ENCODE results near the gene SLC25A48. TPM values are rescaled to one million over a fixed set of nuclear protein-coding genes. Genes with fewer than 3 reads are reported as not detected.
"Not testable (repeated sequence)": the region's sequence is repeated elsewhere in the genome, so short reads cannot be mapped to it uniquely, and the experiment has no call there.

Gene SLC25A48
- total RNA-seq, 2 experiments from 2014 or later: not detected

GRCh38 chr5:135851915-135852845 lies 17.7 kb downstream of the SLC25A48 start:
- H3K9me3 Mint-ChIP-seq: no peaks in the 10 kb centered on the region
- no peak overlapping the region for H3K27ac ChIP-seq (ENCODE audit: low read depth in 1 of 2, low read length in 2 of 2)
- no peak overlapping the region for H3K4me3 ChIP-seq (ENCODE audit: low read length)
- ATAC-seq (ENCODE audit: poor library complexity): no peak
- no peak for DNase-seq
- TF ChIP-seq CTCF (IDR thresholded peaks at IDR 0.05): no peak
- no peaks in the 10 kb centered on the region for H3K36me3 Mint-ChIP-seq (ENCODE audit: low read depth)
- ChIA-PET POLR2A (no interaction called here), CTCF (no interaction called here)
- peaks cover 0 to 11% of the 10 kb centered on the region in 2 experiments for H3K9me3 ChIP-seq (ENCODE audit: control insufficient read depth in 1 of 2, insufficient read depth in 1 of 2, low read length in 2 of 2)
- H3K27ac Mint-ChIP-seq: no peak overlapping the region
- H3K4me3 Mint-ChIP-seq: no peak overlapping the region
- H3K4me1 ChIP-seq (ENCODE audit: insufficient read depth, low read length): no peaks in the 10 kb centered on the region
- intact Hi-C loops (cut with DNase I, micrococcal nuclease): no loop called here
- no peaks in the 10 kb centered on the region for H3K4me1 Mint-ChIP-seq (ENCODE audit: low read depth)
- H3K27me3 Mint-ChIP-seq: peaks cover 11% of the 10 kb centered on the region
- H3K27me3 ChIP-seq (ENCODE audit: control insufficient read depth in 1 of 2, insufficient read depth in 2 of 2, low read length in 2 of 2): peaks cover 0 to 4% of the 10 kb centered on the region in 2 experiments
- H3K36me3 ChIP-seq (ENCODE audit: insufficient read depth, low read length): no peaks in the 10 kb centered on the region

GRCh38 chr5:135857630-135858311 lies 23.3 kb downstream of the SLC25A48 start:
- Mint-ChIP-seq H3K27ac (no peak overlapping the region), H3K9me3 (no peaks in the 10 kb centered on the region), H3K4me3 (no peak overlapping the region), H3K4me1 (ENCODE audit: low read depth) (no peaks in the 10 kb centered on the region), H3K27me3 (peaks cover 22% of the 10 kb centered on the region), H3K36me3 (ENCODE audit: low read depth) (no peaks in the 10 kb centered on the region)
- Histone ChIP-seq H3K27ac (ENCODE audit: low read depth in 1 of 2, low read length in 2 of 2) (no peak overlapping the region), H3K27me3 (ENCODE audit: control insufficient read depth in 1 of 2, insufficient read depth in 2 of 2, low read length in 2 of 2) (peaks cover 0 to 4% of the 10 kb centered on the region in 2 experiments), H3K9me3 (ENCODE audit: control insufficient read depth in 1 of 2, insufficient read depth in 1 of 2, low read length in 2 of 2) (peaks cover 0 to 8% of the 10 kb centered on the region in 2 experiments), H3K4me3 (ENCODE audit: low read length) (no peak overlapping the region), H3K36me3 (ENCODE audit: insufficient read depth, low read length) (no peaks in the 10 kb centered on the region), H3K4me1 (ENCODE audit: insufficient read depth, low read length) (no peaks in the 10 kb centered on the region)
- POLR2A ChIA-PET: no interaction called here
- CTCF ChIA-PET: no interaction called here
- DNase-seq (no peak), ATAC-seq (ENCODE audit: poor library complexity) (no peak)
- no peak for TF ChIP-seq CTCF (IDR thresholded peaks at IDR 0.05)
- intact Hi-C loops (cut with DNase I, micrococcal nuclease): no loop called here

GRCh38 chr5:135859186-135859585 lies 24.7 kb downstream of the SLC25A48 start:
- H3K4me3 ChIP-seq (ENCODE audit: low read length); intact Hi-C loops (cut with DNase I, micrococcal nuclease); H3K4me1 Mint-ChIP-seq (ENCODE audit: low read depth); H3K36me3 Mint-ChIP-seq (ENCODE audit: low read depth); H3K4me3 Mint-ChIP-seq; H3K27ac Mint-ChIP-seq; POLR2A ChIA-PET; ATAC-seq (ENCODE audit: poor library complexity); H3K36me3 ChIP-seq (ENCODE audit: insufficient read depth, low read length); H3K27ac ChIP-seq (ENCODE audit: low read depth in 1 of 2, low read length in 2 of 2); H3K9me3 ChIP-seq (ENCODE audit: control insufficient read depth in 1 of 2, insufficient read depth in 1 of 2, low read length in 2 of 2); H3K27me3 ChIP-seq (ENCODE audit: control insufficient read depth in 1 of 2, insufficient read depth in 2 of 2, low read length in 2 of 2); H3K9me3 Mint-ChIP-seq; H3K4me1 ChIP-seq (ENCODE audit: insufficient read depth, low read length); CTCF ChIA-PET; DNase-seq: not testable (repeated sequence)
- peaks cover 31% of the 10 kb centered on the region for H3K27me3 Mint-ChIP-seq
